Liver (tissue), 9 donors: Measurements from ENCODE around the gene DNAJC5G. TPM values are rescaled to one million over a fixed set of nuclear protein-coding genes. Genes with fewer than 3 reads are reported as not detected.

Experiments
- DNase-seq: peaks from one replicate; pipeline ENCODE4 v3.0.0-alpha.2; 2017; ENCODE audit warnings: low spot score
- H3K27ac ChIP-seq, 2 donors: one replicate each; pipeline ENCODE4 v1.7.0; 2013; ENCODE audit warnings: inconsistent platforms in 2 of 2, low read length in 2 of 2, control low read depth in 1 of 2, low read depth in 1 of 2, mild to moderate bottlenecking in 1 of 2
- H3K27me3 ChIP-seq, 4 donors: one replicate each; pipeline versions ENCODE4 v1.6.1 to v1.7.0; 2013; ENCODE audit warnings: low read length in 3 of 4, inconsistent platforms in 1 of 4, mild to moderate bottlenecking in 1 of 4, moderate library complexity in 1 of 4; ENCODE audit not compliant: control insufficient read depth in 4 of 4, insufficient read depth in 4 of 4
- H3K36me3 ChIP-seq, 4 donors: one replicate each; pipeline versions ENCODE4 v1.6.1 to v1.7.0; 2013; ENCODE audit warnings: low read length in 3 of 4, mild to moderate bottlenecking in 3 of 4, low read depth in 1 of 4, moderate library complexity in 1 of 4; ENCODE audit not compliant: control insufficient read depth in 4 of 4, insufficient read depth in 3 of 4
- H3K4me1 ChIP-seq, 4 donors: one replicate each; pipeline versions ENCODE4 v1.6.1 to v1.7.0; 2013; ENCODE audit warnings: low read length in 3 of 4, mild to moderate bottlenecking in 3 of 4, moderate library complexity in 1 of 4; ENCODE audit not compliant: control insufficient read depth in 4 of 4, insufficient read depth in 4 of 4
- H3K4me3 ChIP-seq, 3 donors: one replicate each; pipeline versions ENCODE4 v1.6.1 to v1.7.0; 2013; ENCODE audit warnings: low read length in 3 of 3, control low read depth in 1 of 3, low read depth in 1 of 3, mild to moderate bottlenecking in 1 of 3
- H3K9ac ChIP-seq, 2 donors: one replicate each; pipeline ENCODE4 v1.7.0; 2013; ENCODE audit warnings: low read length in 2 of 2, mild to moderate bottlenecking in 2 of 2, moderate library complexity in 2 of 2, control low read depth in 1 of 2, low read depth in 1 of 2
- H3K9me3 ChIP-seq, 4 donors: one replicate each; pipeline versions ENCODE4 v1.6.1 to v1.7.0; 2013; ENCODE audit warnings: low read length in 3 of 4; ENCODE audit not compliant: control insufficient read depth in 4 of 4
- EGR1 ChIP-seq, 2 donors: IDR thresholded peaks; 2 replicates each; pipeline ENCODE4 v1.6.1; 2016 to 2018; ENCODE audit warnings: antibody characterized with exemption in 2 of 2, low read depth in 2 of 2
- FOXA1 ChIP-seq: IDR thresholded peaks from 2 replicates; pipeline ENCODE4 v1.6.1; 2016; ENCODE audit warnings: antibody characterized with exemption
- FOXA2 ChIP-seq: IDR thresholded peaks from 2 replicates; pipeline ENCODE4 v1.6.1; 2016; ENCODE audit warnings: antibody characterized with exemption
- GABPA ChIP-seq, 2 donors: IDR thresholded peaks in 1 of 2; conservative IDR thresholded peaks in 1 of 2; 2 replicates each; pipeline ENCODE4 v1.6.1; 2016; ENCODE audit warnings: antibody characterized with exemption in 2 of 2, mild to moderate bottlenecking in 1 of 2, moderate library complexity in 1 of 2
- HNF4A ChIP-seq, 2 donors: conservative IDR thresholded peaks; 2 replicates each; pipeline ENCODE4 v1.6.1; 2016; ENCODE audit warnings: antibody characterized with exemption in 2 of 2, mild to moderate bottlenecking in 2 of 2
- HNF4G ChIP-seq: IDR thresholded peaks from 2 replicates; pipeline ENCODE4 v1.6.1; 2016; ENCODE audit warnings: antibody characterized with exemption
- JUND ChIP-seq, 2 donors: IDR thresholded peaks; 2 replicates each; pipeline ENCODE4 v1.6.1; 2016; ENCODE audit warnings: antibody characterized with exemption in 2 of 2
- NR2F2 ChIP-seq: IDR thresholded peaks from 2 replicates; pipeline ENCODE4 v1.6.1; 2016; ENCODE audit warnings: antibody characterized with exemption
- RAD21 ChIP-seq, 2 donors: IDR thresholded peaks; 2 replicates each; pipeline ENCODE4 v1.6.1; 2016; ENCODE audit warnings: antibody characterized with exemption in 2 of 2, mild to moderate bottlenecking in 2 of 2
- RXRA ChIP-seq, 2 donors: IDR thresholded peaks; 2 replicates each; pipeline ENCODE4 v1.6.1; 2017 to 2018; ENCODE audit warnings: antibody characterized with exemption in 2 of 2, mild to moderate bottlenecking in 1 of 2
- SP1 ChIP-seq: IDR thresholded peaks from 2 replicates; pipeline ENCODE4 v1.6.1; 2018; ENCODE audit warnings: antibody characterized with exemption, mild to moderate bottlenecking
- TAF1 ChIP-seq: conservative IDR thresholded peaks from 2 replicates; pipeline ENCODE4 v1.6.1; 2016; ENCODE audit warnings: antibody characterized with exemption, mild to moderate bottlenecking
- YY1 ChIP-seq: IDR thresholded peaks from 2 replicates; pipeline ENCODE4 v1.6.1; 2016; ENCODE audit warnings: antibody characterized with exemption, mild to moderate bottlenecking
- WGBS: extraction: QIAGEN DNeasy Blood & Tissue Kit; methylation state at CpG from one replicate; pipeline ENCODE4 v1.1.7; 2013; 5-methylcytosine and 5-hydroxymethylcytosine counted together
- polyA plus RNA-seq, 2 donors: library from polyadenylated mRNA; stranded (reverse) in 1 of 2; unstranded in 1 of 2; fragments of 200-250 nt in 1 of 2; fragments of >200 nt in 1 of 2; fragmentation: Nextera tagmentation in 1 of 2; extraction: Ambion mirVana in 1 of 2; gene quantifications; one replicate each; pipeline versions ENCODE4 v1.2.1 to v1.2.3, GENCODE V29; 2013 to 2015
- total RNA-seq, 2 donors: library from RNA; depleted of rRNA; stranded (reverse); fragments of >200 nt; gene quantifications; one replicate each; pipeline ENCODE4 v1.2.3, GENCODE V29; 2014
- TF ChIP-seq, protein P1 (sequence below): IDR thresholded peaks from 2 replicates; pipeline ENCODE4 v1.6.1; 2016; ENCODE audit warnings: antibody characterized with exemption
- TF ChIP-seq, protein P2 (sequence below): IDR thresholded peaks from 2 replicates; pipeline ENCODE4 v1.6.1; 2016; ENCODE audit warnings: antibody characterized with exemption
- TF ChIP-seq, protein P3 (sequence below): IDR thresholded peaks from 2 replicates; pipeline ENCODE4 v1.6.1; 2016; ENCODE audit warnings: antibody characterized with exemption
- TF ChIP-seq, protein P4 (sequence below): IDR thresholded peaks from 2 replicates; pipeline ENCODE4 v1.6.1; 2016; ENCODE audit warnings: antibody characterized with exemption, mild to moderate bottlenecking
- donor health status: healthy.
- donor health status: healthy.
- donor health status: healthy.
- donor health status: healthy.
- donor health status: healthy.

The DNAJC5G gene
- total and polyA plus RNA-seq, 4 donors, result not detected

DNA sequence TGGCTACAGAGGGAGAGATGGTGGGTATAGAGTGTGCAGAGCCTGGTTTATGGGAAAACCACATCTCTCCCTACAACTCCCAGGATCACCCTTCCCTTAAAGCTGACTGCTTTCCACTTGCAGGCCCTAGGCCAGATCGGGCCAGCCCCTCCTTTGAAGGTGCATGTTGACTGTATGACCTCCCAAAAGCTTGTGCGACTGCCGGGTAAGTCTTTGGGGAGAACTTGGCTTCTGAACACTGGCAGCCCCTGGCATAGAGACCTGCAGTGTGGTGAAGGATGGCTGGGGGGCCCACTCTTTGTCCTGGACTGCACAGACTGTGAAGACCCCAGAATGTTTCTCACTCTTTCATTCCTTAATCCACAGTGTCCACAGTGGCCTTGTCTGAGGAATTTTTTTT is 38.6 kb upstream of the DNAJC5G start (continued):
- TF ChIP-seq, protein P1, sequence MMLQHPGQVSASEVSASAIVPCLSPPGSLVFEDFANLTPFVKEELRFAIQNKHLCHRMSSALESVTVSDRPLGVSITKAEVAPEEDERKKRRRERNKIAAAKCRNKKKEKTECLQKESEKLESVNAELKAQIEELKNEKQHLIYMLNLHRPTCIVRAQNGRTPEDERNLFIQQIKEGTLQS, result no peak
- TF ChIP-seq NR2F2 (no peak), HNF4A (conservative IDR thresholded peaks at IDR 0.05) (no peak), EGR1 (IDR thresholded peaks at IDR 0.05; ENCODE audit: low read depth in 2 of 2) (no peak), FOXA2 (no peak), RAD21 (IDR thresholded peaks at IDR 0.05) (no peak), FOXA1 (no peak)
- TF ChIP-seq, protein P2, sequence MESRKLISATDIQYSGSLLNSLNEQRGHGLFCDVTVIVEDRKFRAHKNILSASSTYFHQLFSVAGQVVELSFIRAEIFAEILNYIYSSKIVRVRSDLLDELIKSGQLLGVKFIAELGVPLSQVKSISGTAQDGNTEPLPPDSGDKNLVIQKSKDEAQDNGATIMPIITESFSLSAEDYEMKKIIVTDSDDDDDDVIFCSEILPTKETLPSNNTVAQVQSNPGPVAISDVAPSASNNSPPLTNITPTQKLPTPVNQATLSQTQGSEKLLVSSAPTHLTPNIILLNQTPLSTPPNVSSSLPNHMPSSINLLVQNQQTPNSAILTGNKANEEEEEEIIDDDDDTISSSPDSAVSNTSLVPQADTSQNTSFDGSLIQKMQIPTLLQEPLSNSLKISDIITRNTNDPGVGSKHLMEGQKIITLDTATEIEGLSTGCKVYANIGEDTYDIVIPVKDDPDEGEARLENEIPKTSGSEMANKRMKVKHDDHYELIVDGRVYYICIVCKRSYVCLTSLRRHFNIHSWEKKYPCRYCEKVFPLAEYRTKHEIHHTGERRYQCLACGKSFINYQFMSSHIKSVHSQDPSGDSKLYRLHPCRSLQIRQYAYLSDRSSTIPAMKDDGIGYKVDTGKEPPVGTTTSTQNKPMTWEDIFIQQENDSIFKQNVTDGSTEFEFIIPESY, result no peak

DNA sequence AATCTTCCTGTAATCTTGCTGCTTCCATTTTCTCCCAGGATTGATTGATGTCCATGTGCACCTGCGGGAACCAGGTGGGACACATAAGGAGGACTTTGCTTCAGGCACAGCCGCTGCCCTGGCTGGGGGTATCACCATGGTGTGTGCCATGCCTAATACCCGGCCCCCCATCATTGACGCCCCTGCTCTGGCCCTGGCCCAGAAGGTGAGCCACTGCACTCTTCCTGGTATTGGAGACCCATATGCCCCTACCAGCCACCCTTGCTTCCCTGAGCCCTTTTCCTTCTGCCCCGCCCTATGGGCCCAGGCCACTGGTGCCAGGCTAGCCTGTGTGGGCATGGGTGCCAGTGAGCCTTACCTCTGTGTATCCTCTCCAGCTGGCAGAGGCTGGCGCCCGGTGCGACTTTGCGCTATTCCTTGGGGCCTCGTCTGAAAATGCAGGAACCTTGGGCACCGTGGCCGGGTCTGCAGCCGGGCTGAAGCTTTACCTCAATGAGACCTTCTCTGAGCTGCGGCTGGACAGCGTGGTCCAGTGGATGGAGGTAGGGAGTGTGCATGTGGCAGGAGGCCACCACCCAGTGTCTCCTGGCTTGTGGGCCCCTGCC is 37.8 kb upstream of the DNAJC5G start:
- TF ChIP-seq, protein P2, result no peak
- TF ChIP-seq NR2F2, result no peak
- Histone ChIP-seq H3K4me3 (no peak overlapping the region), H3K4me1 (no peaks in the 10 kb centered on the region), H3K36me3 (peaks cover 30 to 97% (median 80%) of the 10 kb centered on the region in 4 donors), H3K27me3 (no peaks in the 10 kb centered on the region), H3K27ac (no peak overlapping the region), H3K9ac (no peak overlapping the region), H3K9me3 (no peaks in the 10 kb centered on the region)
- no peak for DNase-seq
- 97% methylated on average over 15 of the region's 15 CpGs for WGBS

DNA sequence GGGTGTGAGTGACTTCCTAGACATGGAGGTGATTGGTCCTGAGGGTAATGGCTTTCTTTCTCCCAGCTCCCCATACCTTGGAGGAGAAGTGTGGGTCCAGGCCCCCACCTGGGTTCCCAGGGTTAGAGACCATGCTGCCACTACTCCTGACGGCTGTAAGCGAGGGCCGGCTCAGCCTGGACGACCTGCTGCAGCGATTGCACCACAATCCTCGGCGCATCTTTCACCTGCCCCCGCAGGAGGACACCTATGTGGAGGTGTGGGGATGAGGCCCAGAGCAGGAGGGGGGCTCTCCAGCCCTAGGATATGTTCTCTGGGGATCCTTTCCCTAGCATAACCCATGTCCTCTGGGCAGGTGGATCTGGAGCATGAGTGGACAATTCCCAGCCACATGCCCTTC is 36.3 kb upstream of the DNAJC5G start:
- no peak for DNase-seq
- Histone ChIP-seq H3K4me3 (no peak overlapping the region), H3K27me3 (no peaks in the 10 kb centered on the region), H3K36me3 (peaks cover 29 to 97% (median 78%) of the 10 kb centered on the region in 4 donors), H3K9ac (no peak overlapping the region), H3K9me3 (no peaks in the 10 kb centered on the region), H3K4me1 (no peaks in the 10 kb centered on the region), H3K27ac (no peak overlapping the region)
- TF ChIP-seq, protein P1, result no peak
- TF ChIP-seq SP1, result no peak
- TF ChIP-seq YY1, result no peak
- TF ChIP-seq GABPA (IDR thresholded peaks at IDR 0.05 in 1 of 2, conservative IDR thresholded peaks at IDR 0.05 in 1 of 2), result no peak
- TF ChIP-seq HNF4G, result no peak
- no peak for TF ChIP-seq HNF4A (conservative IDR thresholded peaks at IDR 0.05)
- TF ChIP-seq, protein P3, sequence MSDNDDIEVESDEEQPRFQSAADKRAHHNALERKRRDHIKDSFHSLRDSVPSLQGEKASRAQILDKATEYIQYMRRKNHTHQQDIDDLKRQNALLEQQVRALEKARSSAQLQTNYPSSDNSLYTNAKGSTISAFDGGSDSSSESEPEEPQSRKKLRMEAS, result no peak
- TF ChIP-seq RAD21 (IDR thresholded peaks at IDR 0.05), result no peak
- no peak for TF ChIP-seq TAF1
- no peak for TF ChIP-seq FOXA2
- no peak for TF ChIP-seq JUND (IDR thresholded peaks at IDR 0.05)
- no peak for TF ChIP-seq EGR1 (IDR thresholded peaks at IDR 0.05; ENCODE audit: low read depth in 2 of 2)
- TF ChIP-seq NR2F2, result no peak
- TF ChIP-seq FOXA1, result no peak
- TF ChIP-seq RXRA (IDR thresholded peaks at IDR 0.05), result no peak
- TF ChIP-seq, protein P4, sequence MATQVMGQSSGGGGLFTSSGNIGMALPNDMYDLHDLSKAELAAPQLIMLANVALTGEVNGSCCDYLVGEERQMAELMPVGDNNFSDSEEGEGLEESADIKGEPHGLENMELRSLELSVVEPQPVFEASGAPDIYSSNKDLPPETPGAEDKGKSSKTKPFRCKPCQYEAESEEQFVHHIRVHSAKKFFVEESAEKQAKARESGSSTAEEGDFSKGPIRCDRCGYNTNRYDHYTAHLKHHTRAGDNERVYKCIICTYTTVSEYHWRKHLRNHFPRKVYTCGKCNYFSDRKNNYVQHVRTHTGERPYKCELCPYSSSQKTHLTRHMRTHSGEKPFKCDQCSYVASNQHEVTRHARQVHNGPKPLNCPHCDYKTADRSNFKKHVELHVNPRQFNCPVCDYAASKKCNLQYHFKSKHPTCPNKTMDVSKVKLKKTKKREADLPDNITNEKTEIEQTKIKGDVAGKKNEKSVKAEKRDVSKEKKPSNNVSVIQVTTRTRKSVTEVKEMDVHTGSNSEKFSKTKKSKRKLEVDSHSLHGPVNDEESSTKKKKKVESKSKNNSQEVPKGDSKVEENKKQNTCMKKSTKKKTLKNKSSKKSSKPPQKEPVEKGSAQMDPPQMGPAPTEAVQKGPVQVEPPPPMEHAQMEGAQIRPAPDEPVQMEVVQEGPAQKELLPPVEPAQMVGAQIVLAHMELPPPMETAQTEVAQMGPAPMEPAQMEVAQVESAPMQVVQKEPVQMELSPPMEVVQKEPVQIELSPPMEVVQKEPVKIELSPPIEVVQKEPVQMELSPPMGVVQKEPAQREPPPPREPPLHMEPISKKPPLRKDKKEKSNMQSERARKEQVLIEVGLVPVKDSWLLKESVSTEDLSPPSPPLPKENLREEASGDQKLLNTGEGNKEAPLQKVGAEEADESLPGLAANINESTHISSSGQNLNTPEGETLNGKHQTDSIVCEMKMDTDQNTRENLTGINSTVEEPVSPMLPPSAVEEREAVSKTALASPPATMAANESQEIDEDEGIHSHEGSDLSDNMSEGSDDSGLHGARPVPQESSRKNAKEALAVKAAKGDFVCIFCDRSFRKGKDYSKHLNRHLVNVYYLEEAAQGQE, result no peak
- 97% methylated on average over 8 of the region's 8 CpGs for WGBS
